DOHH2 (cell line): Measurements from ENCODE around the gene SV2B.

Experiments
- H3F3A ChIP-seq: fragments of 200-600 bp; sonication (generic), shearing (Covaris generic); 2 replicates; pipeline ENCODE4 v1.6.0; 2016; ENCODE audit warnings: antibody characterized with exemption, mild to moderate bottlenecking; ENCODE audit not compliant: control insufficient read depth, insufficient read depth
- H3K27ac ChIP-seq: fragments of 200-600 bp; sonication (generic); 2 replicates; pipeline ENCODE4 v1.5.1; 2014; ENCODE audit warnings: low read depth, mild to moderate bottlenecking, low read length, moderate library complexity
- H3K27me3 ChIP-seq: fragments of 200-600 bp; sonication (generic); 2 replicates; pipeline ENCODE4 v1.6.1; 2014; ENCODE audit warnings: mild to moderate bottlenecking, low read length, mixed read lengths; ENCODE audit not compliant: control insufficient read depth
- H3K36me3 ChIP-seq: fragments of 200-600 bp; sonication (generic); 2 replicates; pipeline ENCODE4 v1.6.1; 2014; ENCODE audit warnings: mild to moderate bottlenecking, low read length, moderate library complexity, mixed read lengths; ENCODE audit not compliant: control insufficient read depth
- H3K4me1 ChIP-seq: fragments of 200-600 bp; sonication (generic); 2 replicates; pipeline ENCODE4 v1.6.1; 2014; ENCODE audit warnings: mild to moderate bottlenecking, low read length, mixed read lengths; ENCODE audit not compliant: control insufficient read depth
- H3K4me2 ChIP-seq: fragments of 200-600 bp; sonication (generic); 2 replicates; pipeline ENCODE4 v1.6.0; 2014; ENCODE audit warnings: mild to moderate bottlenecking, low read length, moderate library complexity
- H3K4me3 ChIP-seq: fragments of 200-600 bp; sonication (generic); 2 replicates; pipeline ENCODE4 v1.5.1; 2014; ENCODE audit warnings: mild to moderate bottlenecking, low read length, mixed read lengths
- H3K79me2 ChIP-seq: fragments of 200-600 bp; sonication (generic); 2 replicates; pipeline ENCODE4 v1.6.1; 2014; ENCODE audit warnings: mild to moderate bottlenecking, low read length, mixed read lengths; ENCODE audit not compliant: control insufficient read depth
- H3K9me2 ChIP-seq: fragments of 200-600 bp; sonication (generic); replicated peaks from 2 replicates; pipeline ENCODE4 v1.6.1; 2014; ENCODE audit warnings: mild to moderate bottlenecking, low read length, mixed read lengths; ENCODE audit not compliant: control insufficient read depth
- H3K9me3 ChIP-seq: fragments of 200-600 bp; sonication (generic); 2 replicates; pipeline ENCODE4 v1.6.1; 2014; ENCODE audit warnings: antibody characterized with exemption, low read length, mixed read lengths; ENCODE audit not compliant: control insufficient read depth, insufficient read depth
- H4K20me1 ChIP-seq: fragments of 200-600 bp; sonication (generic); 2 replicates; pipeline ENCODE4 v1.6.0; 2014; ENCODE audit warnings: low read depth, mild to moderate bottlenecking, antibody characterized with exemption, low read length, moderate library complexity; ENCODE audit not compliant: control insufficient read depth, insufficient read depth
- EZH2phosphoT487 ChIP-seq: fragments of 200-600 bp; sonication (generic); IDR thresholded peaks from 2 replicates; pipeline ENCODE4 v1.6.1; 2017; ENCODE audit warnings: borderline replicate concordance, mild to moderate bottlenecking, antibody characterized with exemption, low read length, moderate library complexity, mixed read lengths
- TF ChIP-seq, protein P1 (sequence below): fragments of 200-600 bp; sonication (generic); IDR thresholded peaks from one replicate; pipeline ENCODE4 v1.5.1; 2014; ENCODE audit warnings: antibody characterized with exemption, mild to moderate bottlenecking, low read depth, low read length; ENCODE audit not compliant: poor library complexity, severe bottlenecking

The SV2B gene

DNA sequence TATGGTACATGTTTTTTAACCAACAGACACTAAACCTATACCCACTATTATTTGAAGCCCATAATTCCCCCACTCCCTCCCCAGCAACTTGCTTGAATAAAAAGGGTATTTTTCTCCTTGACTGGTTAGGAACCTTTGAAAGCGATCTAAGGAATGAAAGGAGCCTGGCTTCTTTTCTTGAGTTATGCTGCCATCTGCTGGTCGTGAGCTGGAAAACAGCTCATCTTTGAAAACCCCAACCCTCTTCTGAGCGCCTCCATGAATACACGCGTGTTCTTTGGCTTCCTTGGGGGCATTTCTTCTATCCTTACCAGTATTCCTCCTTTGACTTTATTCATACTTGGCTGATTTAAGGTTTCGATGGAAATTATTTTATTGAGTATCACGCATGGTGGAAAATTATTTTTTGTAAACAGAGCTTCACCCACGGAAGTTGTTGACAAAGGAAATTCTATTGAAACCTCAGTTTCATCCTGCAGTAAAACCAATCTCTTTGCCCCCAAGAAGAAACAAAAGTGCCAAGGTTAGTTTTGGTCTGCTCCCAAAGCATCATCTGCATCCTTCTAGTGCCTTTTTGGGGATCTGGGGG lies 171.6 kb downstream of the SV2B start:
- no peaks in the 10 kb centered on the region for H3K36me3 ChIP-seq
- no peaks in the 10 kb centered on the region for H4K20me1 ChIP-seq
- H3F3A ChIP-seq, result no peaks in the 10 kb centered on the region
- no peaks in the 10 kb centered on the region for H3K79me2 ChIP-seq
- H3K4me1 ChIP-seq, result no peaks in the 10 kb centered on the region
- H3K9me2 ChIP-seq, result no peaks in the 10 kb centered on the region
- no peak overlapping the region for H3K4me2 ChIP-seq
- H3K27ac ChIP-seq, result no peak overlapping the region
- H3K4me3 ChIP-seq, result no peak overlapping the region
- H3K9me3 ChIP-seq, result no peaks in the 10 kb centered on the region
- no peak for TF ChIP-seq EZH2phosphoT487
- TF ChIP-seq, protein P1, sequence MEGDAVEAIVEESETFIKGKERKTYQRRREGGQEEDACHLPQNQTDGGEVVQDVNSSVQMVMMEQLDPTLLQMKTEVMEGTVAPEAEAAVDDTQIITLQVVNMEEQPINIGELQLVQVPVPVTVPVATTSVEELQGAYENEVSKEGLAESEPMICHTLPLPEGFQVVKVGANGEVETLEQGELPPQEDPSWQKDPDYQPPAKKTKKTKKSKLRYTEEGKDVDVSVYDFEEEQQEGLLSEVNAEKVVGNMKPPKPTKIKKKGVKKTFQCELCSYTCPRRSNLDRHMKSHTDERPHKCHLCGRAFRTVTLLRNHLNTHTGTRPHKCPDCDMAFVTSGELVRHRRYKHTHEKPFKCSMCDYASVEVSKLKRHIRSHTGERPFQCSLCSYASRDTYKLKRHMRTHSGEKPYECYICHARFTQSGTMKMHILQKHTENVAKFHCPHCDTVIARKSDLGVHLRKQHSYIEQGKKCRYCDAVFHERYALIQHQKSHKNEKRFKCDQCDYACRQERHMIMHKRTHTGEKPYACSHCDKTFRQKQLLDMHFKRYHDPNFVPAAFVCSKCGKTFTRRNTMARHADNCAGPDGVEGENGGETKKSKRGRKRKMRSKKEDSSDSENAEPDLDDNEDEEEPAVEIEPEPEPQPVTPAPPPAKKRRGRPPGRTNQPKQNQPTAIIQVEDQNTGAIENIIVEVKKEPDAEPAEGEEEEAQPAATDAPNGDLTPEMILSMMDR, result peak; percentile 80
- H3K27me3 ChIP-seq, result peaks cover 10% of the 10 kb centered on the region; the same call in 1 of the 2 replicates

DNA sequence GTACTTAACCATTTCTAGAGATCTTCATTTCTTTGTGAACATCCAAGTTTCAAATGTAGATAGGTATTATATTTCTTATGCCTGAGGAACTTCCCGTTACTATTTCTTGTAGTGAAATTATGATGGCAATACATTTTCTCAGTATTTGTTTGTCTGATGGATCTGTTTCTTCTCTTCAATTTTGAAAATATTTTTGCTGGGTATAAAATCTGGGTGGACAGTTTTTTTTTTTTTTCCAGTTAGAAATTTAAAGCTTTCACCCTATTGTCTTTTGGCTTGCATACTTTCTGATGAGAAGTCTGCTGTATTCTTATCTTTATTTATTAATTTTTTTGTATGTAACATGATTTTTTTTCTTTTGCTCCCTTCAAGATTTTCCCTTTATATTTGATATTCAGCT lies 175.8 kb downstream of the SV2B start:
- Histone ChIP-seq H3K9me2 (no peaks in the 10 kb centered on the region), H3K9me3 (no peaks in the 10 kb centered on the region), H3F3A (no peaks in the 10 kb centered on the region), H3K4me1 (no peaks in the 10 kb centered on the region), H3K79me2 (no peaks in the 10 kb centered on the region), H3K4me3 (no peak overlapping the region), H3K27ac (no peak overlapping the region), H3K4me2 (no peak overlapping the region), H3K36me3 (no peaks in the 10 kb centered on the region), H4K20me1 (no peaks in the 10 kb centered on the region), H3K27me3 (no peaks in the 10 kb centered on the region)
- TF ChIP-seq, protein P1, result no peak
- no peak for TF ChIP-seq EZH2phosphoT487

DNA sequence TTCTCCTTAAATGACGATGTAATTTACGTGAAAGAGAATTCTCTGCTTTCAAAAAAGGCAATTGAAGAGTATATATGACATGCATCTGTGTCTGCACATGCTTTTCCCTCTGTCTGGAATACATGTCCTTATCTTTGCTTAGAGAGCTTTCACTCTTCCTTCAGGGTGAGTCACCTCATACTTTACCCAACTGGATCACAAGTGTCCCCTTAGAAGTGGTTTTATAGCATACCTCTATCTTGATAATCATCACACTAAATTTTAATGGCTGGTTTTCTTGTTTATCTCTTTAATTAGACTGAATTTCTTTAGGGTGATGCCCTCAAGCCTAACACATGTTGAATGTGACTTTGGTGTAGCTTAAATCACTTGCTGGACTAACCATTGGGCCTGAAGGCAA lies 178.9 kb downstream of the SV2B start:
- Histone ChIP-seq H4K20me1 (no peaks in the 10 kb centered on the region), H3K9me3 (no peaks in the 10 kb centered on the region), H3K9me2 (no peaks in the 10 kb centered on the region), H3K27ac (no peak overlapping the region), H3K4me3 (no peak overlapping the region), H3K4me1 (no peaks in the 10 kb centered on the region), H3K4me2 (no peak overlapping the region), H3F3A (no peaks in the 10 kb centered on the region), H3K27me3 (no peaks in the 10 kb centered on the region; the same call in 1 of the 2 replicates), H3K79me2 (no peaks in the 10 kb centered on the region), H3K36me3 (no peaks in the 10 kb centered on the region)
- TF ChIP-seq EZH2phosphoT487, result no peak
- TF ChIP-seq, protein P1, result no peak
